ENCODE results near the gene SCN4A.
"Not testable (repeated sequence)": the region's sequence is repeated elsewhere in the genome, so short reads cannot be mapped to it uniquely, and the experiment has no call there.

DNA sequence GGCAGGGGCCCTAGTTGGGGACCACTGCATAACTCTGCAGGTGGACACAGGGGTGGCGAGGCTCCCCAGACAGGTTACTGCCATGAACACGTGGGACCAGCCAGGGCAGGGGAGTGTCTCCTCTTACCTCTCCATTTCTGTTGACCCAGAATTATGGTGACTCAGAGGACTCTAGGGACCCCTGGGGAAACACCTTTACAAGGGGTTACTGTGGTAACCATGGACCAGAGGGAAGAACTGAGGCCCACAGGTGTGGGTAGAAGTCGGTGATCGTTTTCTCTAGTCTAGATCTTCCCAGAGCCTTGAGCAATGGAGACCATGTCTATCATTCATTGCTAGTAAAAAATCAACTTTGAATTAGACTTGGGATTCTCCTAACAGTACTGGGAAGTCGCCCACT lies 51.9 kb downstream of the SCN4A start:
- TF ChIP-seq CTCF, EZH2 (IDR thresholded peaks at IDR 0.05): not testable (repeated sequence)

All from neural progenitor cell (in vitro differentiated cells).